NCI-H226 (cell line): ENCODE measurements around the gene CD63.

Experiments used
- DNase-seq: peaks from one replicate; pipeline ENCODE4 v3.0.0-alpha.2; 2015

CD63 gene

DNA sequence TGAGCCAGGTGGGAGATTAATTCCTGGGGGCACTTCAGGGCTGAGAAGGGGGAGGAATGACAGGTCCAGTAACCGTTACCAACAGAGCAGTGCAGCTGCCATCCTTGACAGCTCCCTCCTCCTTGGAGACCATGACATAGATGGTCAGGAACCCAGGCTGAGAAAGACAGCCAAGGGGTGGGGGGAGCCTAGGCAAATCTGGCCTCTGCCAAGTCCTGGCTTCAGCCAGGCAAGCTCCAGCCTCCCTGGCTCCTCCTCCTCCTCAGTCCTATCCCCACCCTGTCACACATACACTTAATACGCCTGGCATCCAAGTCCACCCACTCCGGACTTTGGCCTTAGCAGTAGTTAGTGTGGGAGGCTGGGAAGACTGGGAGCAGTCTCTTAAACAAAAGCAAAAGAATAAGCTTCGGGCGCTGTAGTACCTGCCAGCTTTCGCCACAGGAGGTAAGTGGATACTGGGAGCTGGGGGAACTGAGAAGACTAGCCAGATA, 8.7 kb downstream of the CD63 start, which contains the start of gene RDH5:
TSS of gene RDH5 (plus strand) at position 323 of the 494 bp plus-strand sequence. CDS start 792 bp downstream, outside the sequence.
- peak; percentile 98 for DNase-seq

DNA sequence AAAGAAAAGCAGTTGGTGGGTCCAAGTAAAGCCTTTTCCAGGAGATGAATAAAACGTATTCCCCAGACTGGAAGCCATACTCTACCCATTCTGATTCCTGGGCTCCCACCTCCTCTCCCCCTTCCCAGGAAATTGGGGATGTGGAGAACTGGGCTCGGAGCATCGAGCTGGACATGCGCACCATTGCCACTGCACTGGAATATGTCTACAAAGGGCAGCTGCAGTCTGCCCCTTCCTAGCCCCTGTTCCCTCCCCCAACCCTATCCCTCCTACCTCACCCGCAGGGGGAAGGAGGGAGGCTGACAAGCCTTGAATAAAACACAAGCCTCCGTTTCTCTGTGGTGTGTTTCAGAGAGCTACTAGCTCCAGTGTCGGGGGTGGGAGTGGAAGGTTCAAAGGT, 9.4 kb downstream of the CD63 start:
- no peak for DNase-seq

DNA sequence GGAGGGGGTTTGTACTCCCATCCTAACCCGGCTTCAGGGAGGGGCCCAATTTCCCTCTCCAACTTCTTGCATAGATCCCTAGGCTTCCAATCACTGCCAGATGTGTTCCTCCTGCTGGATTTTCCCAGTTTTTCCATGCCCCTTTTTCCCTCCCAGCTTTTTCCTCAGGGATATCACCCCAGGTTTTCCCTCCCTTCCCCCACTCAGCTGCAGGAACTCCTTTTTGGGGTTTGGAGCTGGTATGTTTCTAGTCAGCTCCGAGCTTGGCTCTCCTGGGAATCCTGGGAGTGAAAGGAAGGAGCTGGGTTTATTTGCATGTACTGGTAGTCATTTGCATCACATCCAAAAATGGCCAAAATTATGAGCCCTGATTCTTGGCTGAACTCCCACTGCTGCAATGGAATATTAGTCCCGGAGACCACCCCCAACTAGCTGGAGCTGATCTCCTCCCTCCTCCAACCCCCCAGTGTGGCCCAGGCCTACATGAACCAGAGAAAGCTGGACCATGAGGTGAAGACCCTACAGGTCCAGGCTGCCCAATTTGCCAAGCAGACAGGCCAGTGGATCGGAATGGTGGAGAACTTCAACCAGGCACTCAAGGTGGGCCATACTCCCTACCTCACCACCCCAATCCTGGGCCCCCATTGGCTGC, 10.1 kb downstream of the CD63 start:
- DNase-seq: no peak

DNA sequence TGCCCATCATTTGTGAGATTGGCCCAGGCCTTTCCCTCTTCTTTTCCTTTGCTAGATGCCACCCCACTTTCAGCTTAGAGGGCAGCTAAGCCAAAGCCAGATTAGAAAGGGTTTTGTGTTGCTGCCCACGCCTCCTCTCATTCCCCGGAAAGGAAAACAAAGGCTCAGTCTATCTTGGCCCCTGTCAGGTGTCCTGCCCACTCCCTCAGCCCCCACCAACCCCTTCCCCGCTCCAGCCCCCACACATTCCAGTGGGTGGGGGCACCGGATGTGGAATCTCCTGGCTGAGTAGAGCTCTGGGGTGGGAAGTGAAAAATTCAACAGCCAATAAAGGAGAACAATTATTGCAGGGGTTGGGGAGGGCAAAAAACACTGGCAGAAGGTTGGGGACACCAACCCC, 10.8 kb downstream of the CD63 start:
- peak; percentile 83 for DNase-seq

DNA sequence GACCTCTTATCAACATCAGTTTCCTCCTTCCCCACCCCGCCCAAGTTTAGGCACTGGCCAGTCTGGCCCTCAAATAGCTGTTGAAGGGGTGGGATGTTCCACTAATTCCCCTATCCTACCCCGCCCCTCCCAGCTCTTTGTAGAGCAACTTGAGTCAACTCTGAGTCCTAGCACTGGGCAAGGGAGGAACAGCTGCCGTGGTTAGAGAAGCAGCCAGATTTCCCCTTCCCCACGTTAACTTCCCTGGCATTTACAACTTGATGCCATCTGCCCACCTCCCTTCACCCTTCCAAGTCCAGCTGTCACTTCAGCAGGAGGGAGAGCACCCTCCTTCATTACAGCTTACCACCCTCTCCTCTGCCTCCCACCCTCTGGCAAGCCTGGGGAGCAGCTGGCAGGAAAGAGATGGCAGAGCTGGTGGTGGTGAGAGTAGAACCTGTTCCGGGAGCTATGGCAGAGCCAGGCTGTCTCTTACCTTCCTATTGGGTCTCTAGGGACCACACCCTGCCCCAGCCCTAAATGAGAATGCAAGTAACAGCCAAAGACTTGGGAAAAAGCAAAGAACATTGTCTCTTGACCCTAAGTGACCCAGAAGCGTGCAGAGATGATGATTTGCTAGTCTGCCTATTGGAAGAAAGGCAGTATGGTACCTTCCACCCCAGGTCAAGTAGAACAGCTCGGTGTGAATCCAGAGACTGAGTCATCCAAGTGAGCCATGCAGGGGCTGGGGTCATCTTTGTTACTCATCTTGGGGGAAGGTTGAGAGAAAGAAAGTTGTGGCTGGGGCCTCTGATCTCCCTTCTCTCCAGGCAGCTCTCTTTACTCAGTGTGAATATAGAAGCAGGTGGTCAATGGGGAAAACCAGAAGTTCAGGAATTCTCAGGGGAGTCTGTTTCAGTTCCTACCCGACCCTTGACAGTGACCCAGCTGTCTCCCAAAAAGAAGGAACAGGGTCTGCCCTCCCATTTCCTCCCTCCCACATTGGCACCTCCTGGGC, 11.5 kb downstream of the CD63 start:
- DNase-seq: peak; percentile 78

DNA sequence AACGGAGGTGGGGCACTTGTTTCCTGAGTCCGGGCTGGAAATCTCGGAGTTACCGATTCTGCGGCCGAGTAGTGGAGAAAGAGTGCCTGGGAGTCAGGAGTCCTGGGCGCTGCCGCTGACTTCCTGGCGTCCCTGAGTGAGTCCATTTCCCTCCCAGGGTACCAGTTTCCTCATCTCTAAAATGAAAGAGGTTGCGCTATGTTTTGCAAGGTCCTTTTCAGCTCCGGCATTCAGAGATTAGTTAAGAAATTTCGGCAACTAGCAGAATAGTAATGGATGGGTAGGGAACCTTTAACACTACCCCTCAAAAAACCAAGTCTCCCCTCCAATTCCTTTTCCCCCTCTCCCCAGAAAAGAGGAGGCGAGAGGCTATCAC, 12.2 kb downstream of the CD63 start:
- no peak for DNase-seq

DNA sequence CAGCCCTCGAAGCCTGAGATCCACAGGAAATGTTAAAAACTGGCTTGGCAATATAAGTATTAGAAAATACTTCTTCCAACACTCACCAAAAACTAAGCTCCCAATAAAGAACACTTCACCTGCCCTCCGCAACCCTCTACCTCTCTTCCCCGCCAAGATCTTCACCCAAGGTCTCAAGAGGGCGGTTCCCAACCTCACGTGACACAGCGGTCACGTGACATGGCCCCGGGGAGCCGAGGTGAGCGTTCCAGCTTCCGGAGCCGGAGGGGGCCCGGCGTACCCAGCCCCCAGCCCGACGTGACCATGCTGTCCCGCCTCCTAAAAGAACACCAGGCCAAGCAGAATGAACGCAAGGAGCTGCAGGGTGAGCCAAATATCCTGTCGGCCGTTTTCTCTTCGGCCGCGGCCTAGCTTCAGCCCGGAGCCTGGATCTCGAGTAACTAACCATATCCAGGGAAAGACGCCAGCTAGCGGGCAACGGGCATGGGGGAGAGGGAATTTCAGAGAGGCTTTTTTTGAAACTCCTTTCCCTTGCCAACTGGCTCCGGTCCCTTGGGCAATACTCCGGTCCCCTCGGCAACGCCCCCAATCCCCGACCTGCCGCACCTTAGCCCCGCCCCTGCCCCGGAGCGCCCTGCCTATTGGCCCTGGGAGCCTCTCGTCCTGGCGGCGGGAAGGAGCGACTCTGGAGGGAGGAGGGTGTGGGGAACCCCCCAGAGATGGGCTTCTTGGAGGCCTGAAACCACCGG, 12.8 kb downstream of the CD63 start, which contains the start of gene BLOC1S1:
TSS of gene BLOC1S1 (plus strand) at position 214 of the 749 bp plus-strand sequence. CDS start at position 220, 6 bp downstream.
- peak; percentile 96 for DNase-seq

DNA sequence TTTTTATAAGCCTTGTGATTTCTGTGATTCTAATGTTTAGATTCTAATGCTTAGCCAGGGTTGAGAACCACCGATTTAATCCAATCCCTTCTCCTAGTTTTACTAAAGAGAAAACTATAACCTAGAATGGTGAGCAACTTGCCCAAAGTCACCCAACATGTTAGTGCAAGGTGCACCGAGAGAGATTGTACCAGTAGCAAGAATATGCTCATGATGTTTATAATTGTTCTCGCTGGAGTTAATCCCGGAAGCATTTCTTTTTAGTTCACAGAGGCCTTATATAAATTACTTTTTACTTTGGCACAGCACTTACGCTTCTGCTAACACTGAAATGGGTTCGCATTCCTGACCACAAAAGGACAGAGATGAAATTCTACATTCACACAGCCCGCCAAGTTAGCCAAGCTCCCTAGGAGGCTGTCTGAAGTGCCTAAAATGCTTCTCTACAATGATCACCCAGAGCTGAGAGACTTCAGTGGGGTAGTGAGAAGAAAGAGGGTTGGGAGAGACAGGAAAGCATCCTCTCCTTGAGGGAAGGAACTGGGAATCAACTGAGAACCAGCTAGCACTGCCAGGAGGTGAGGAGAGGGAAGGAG, 13.5 kb downstream of the CD63 start:
- no peak for DNase-seq

DNA sequence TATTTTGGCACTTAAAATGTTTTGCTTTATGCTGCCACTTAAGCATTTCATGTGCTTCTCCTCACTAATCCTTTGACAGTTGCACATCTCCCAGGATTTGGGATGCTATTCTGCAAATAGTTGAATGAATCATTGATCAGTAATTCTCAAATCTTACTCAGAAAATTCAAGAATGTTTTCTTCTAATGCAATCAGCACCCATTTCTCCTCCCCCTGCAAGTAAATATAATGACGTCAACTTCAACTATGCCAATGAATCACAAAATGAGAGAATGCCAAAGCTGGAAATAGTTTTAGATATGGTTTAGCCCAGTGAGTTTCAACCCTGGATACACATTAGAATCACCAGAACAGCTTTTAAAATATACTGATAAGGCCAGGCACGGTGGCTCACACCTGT, 15.1 kb downstream of the CD63 start:
- peak; percentile 91 for DNase-seq

DNA sequence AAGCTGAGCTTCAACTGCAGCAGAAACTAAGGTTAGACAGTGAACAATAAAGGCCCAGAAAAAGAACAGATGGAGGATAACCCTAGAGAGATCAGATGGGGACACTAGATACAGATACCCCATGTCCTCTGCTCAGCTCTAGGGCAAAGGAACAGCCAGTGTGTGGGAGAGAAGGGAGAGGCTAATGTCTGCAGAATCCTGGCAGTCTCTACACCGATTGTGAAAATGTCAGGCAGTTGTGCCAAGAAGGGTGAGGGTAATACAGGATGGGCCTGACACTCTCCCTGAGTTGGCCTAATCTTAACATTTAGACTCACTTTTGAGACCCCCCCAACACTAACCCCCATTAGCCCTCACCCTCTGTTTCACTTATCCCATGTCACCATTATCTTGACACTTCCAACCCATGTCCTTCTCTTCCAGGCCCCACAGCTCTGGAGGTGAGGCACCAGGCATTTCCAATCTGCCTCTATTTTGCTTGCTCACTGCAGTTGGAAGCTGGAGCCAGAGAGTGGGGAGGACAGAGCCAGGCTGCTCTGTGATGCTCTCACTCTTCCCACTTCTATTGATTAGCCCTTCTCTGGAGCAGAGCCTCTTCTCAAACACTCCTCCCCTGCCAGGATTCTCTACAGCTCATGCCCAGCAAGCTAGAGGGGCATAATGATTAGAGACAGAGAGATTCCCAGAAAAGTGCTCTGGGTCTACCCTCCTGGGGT, 16.0 kb downstream of the CD63 start:
- no peak for DNase-seq

DNA sequence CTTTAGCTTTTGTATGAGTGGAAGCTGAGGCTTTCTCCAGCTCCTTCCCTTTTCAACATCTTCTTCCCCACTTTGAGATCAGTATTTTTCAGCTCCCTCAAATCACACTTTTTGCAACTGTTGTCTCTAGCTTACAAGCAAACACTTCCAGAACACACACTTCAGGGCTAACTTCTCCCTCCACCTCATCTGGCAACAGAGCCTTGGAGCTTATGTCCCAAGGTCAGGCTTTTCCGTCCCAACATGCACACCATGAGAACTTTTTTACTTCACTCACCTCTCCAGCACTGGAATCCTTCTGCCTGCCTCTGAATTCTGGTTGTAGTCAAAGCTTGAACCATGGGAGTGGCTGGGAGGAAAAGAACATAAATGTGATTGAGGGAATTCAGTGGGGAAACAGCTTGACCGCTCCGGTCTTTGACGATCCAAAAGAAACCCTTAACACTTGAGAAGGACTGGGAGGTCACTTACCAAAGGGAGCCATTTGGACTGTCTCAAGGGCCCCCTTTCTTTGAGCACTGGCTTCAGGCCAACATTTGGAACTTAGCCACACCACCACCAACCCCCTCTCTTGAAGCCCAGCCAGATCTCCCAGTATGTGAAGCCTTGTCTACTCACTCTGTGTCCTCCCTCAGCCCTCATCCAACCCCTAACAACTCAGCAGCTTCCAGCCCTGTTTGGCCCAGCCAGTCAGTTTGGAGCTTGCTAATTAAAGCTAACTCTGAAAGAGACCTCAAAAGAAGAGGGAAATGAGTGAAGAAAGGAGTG, 16.8 kb downstream of the CD63 start:
- DNase-seq: no peak

DNA sequence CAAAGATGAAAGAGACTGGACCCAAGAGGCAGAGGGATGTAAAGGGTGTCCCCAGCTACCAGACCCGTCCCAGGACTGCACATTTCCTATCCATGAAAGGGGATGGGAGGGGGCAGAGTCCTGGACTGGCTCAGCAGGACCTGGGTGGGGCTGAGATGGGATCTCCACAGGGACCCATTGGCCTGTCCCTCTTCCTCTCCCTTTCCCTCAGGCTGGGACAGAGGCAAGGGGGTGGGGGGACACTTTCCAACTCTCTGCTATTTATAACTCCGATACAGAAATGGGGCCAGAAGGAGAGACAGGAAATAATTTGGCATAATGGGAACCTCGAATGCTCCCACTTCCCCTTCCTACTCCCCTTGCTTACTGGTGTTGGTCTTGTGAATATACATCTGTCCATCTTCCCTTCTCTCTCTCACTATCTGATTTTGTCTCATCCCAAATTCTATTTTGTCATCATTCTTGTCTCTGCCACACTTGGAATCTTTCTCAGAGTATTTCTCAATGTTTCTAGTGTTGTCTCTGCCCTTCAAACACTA, 20.0 kb downstream of the CD63 start:
- DNase-seq: no peak

DNA sequence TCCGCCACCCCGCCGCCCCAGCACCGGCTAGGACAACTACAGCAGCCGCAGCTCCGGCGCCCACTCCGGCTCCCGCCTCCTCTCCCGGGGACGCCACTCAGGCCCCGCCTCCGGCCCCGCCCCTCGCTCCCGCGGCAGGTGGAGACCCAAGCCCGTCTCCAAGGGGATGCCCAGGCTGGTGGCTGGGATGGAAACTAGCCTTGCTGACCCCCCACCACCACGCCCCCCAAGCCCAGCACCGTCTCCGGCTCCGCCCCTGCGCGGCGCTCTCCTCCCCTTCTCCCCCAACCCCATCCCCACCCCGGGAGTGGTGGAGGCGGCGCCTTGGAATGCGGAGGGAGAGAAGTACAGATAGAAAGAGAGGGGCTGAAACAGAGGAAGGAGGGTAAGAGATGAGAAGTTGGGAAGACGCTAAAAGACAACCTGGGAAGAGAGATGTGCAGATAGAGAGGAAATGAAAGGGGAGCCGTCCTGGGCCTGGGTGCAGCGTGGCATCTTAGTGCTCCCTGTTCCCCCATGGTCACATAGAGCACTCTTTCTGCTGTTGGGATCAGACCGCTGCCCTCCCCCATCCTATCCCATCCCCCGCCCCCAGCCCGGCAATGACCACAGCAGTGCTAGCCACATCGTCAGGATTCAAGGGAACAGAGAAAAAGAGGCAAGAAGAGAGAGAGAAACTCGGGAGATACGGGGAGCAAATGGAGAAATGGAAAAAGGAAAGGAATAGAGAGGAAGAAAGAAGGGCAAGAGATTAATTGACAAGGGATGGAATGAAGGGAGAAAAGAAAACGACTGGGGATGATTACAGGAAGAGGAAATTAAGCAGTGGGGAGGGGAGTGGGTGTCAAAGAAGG, 20.7 kb downstream of the CD63 start, which contains the start of gene ITGA7:
TSS of gene ITGA7 (minus strand) at position 64 of the 854 bp plus-strand sequence. CDS start 222 bp downstream, outside the sequence.
- peak; percentile 43 for DNase-seq

DNA sequence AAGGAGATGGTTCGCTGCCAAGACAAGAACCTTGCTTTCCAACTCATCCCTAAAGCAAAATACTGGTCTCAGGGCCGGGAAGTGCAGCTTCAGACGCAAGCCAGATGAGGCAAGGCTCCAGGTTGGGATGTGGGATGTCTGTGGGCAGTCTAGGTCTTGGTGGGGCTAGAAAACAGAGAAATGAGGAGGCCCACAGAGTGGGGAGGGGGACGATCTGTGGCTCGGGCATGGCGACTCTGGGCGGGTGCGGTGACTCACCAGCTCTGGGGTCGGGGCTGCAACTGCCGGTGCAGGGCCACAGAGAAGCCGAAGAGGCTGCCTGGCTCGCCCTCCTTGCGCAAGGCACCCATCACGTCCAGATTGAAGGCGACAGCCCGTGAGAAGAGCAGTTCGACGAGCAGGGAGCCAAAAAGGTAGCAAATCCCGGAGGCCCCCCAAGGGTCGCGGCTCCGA, 21.6 kb downstream of the CD63 start:
- no peak for DNase-seq

DNA sequence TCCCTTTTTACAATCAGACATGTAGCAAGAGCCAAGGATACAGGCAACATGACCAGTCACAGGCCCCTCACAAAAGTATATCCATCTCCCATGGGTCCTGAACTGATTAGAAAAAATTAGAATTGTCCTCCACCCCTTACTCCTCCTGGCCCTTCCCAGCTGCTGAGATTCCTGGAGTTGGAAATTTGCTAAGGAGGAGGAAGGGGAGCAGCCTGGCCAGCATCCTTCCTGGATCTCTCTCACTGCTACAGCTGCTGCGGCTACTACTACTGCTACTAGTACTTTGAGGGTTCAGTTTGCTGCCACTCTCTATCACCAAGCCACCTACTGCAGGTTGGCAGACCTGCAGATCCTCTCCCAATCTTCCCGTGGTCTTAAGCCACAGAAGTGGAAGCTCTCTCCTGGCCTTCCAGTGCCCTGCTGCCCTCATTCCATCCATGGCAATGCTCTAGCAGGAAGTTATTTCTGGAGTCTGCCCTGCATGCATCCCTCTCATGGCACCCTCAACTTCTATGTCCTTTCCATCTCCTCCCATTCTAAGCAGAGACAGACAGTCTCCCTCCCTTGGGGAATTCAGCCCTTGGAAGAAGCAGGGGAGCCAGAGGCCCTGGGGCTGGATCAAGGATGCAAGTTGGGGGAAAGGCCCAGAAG, 22.1 kb downstream of the CD63 start:
- DNase-seq: no peak

DNA sequence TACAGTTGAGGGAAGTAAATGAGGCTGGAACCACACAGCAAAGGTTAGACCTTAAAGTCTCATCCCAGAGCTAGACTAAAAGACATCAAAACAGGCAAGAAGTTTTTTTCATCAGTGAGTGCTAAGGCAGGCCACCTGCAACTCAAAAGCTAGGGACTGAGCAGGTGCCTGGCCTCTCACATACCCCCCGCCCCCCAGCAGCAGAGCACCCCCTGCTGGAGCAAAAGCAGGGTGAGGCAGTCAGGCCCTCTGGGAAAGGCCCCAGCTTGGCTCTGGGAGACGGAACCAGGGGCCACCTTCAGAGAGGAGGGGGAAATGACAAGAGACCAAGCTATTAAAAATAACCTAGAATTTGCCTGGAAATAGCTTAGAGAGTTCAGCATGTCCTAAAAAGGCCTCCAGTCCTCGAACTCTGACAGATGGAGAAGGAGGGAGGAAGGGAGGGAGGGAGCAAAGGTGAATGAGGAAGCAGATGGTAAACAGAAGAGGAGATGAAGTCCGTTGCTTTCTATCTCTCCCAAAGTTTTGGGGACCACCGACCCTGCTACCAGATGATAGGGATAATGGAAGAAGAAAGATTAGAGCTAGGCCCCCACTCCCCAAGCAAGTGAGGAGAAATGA, 22.9 kb downstream of the CD63 start:
- no peak for DNase-seq

DNA sequence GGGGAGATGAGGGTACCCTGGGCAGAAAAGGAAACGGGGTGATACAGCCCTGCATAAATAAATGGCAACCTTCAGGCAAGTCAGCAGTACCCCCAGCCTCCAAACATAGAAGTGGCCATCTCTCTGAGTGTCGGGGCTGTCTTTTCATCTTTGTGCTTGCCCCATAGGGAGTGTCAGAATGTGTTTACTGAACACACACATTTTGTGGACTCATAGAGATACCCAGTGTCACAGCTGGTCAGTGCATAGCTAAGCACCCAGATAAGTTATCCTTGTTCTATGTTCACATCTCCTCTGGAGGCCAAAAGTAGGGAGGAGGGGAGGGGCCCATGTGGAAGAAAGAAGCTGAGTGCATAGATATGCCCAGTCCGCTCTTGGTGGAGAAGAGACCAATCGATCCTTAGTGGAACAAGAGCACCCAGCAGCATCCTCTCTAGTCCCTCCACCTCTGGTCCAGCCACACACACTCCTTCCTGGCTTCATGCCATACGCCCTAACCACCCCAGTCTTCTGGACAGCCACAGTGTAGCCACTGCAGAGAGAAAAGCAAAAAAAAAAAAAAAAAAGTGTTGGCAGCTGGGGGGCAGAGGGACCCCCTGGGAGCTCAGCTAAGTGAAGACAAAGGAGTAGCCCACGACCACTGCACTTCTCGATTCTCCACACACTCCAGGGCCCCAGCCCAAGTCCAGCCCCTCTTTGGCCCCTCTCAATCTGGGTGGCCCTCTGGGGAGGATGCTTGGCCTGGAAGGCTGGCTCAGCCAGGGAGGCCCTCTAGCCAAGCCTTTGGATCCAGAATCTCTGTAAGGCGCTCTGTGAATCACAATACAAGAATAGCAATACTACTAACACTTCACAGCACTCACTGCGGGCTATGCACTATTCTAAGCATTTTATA, 23.7 kb downstream of the CD63 start:
- DNase-seq: no peak
